Muscle layer of colon (tissue), 2 donors: ENCODE data around the gene APOE.
"Not testable (repeated sequence)": the region's sequence is repeated elsewhere in the genome, so short reads cannot be mapped to it uniquely, and the experiment has no call there.

Experiments
- H3K27ac ChIP-seq: one replicate; pipeline ENCODE4 v1.7.0; 2013; ENCODE audit warnings: low read depth, mild to moderate bottlenecking, low read length, moderate library complexity
- H3K27me3 ChIP-seq, 2 donors: one replicate each; pipeline ENCODE4 v1.7.0; 2013; ENCODE audit warnings: low read length in 2 of 2, mild to moderate bottlenecking in 2 of 2; ENCODE audit not compliant: insufficient read depth in 2 of 2, control insufficient read depth in 1 of 2
- H3K36me3 ChIP-seq: one replicate; pipeline ENCODE4 v1.7.0; 2013; ENCODE audit warnings: mild to moderate bottlenecking, low read length; ENCODE audit not compliant: insufficient read depth
- H3K4me1 ChIP-seq: one replicate; pipeline ENCODE4 v1.7.0; 2013; ENCODE audit warnings: mild to moderate bottlenecking, low read length; ENCODE audit not compliant: insufficient read depth
- H3K4me3 ChIP-seq, 2 donors: one replicate each; pipeline ENCODE4 v1.7.0; 2013; ENCODE audit warnings: low read length in 2 of 2, low read depth in 1 of 2, mild to moderate bottlenecking in 1 of 2, moderate library complexity in 1 of 2
- H3K9ac ChIP-seq: one replicate; pipeline ENCODE4 v1.7.0; 2013; ENCODE audit warnings: low read length
- H3K9me3 ChIP-seq: one replicate; pipeline ENCODE4 v1.7.0; 2013; ENCODE audit warnings: mild to moderate bottlenecking, low read length
- donor health status: abdominal sarcoma.
- donor health status: Adenocarcinoma of cecum.

The APOE gene

DNA sequence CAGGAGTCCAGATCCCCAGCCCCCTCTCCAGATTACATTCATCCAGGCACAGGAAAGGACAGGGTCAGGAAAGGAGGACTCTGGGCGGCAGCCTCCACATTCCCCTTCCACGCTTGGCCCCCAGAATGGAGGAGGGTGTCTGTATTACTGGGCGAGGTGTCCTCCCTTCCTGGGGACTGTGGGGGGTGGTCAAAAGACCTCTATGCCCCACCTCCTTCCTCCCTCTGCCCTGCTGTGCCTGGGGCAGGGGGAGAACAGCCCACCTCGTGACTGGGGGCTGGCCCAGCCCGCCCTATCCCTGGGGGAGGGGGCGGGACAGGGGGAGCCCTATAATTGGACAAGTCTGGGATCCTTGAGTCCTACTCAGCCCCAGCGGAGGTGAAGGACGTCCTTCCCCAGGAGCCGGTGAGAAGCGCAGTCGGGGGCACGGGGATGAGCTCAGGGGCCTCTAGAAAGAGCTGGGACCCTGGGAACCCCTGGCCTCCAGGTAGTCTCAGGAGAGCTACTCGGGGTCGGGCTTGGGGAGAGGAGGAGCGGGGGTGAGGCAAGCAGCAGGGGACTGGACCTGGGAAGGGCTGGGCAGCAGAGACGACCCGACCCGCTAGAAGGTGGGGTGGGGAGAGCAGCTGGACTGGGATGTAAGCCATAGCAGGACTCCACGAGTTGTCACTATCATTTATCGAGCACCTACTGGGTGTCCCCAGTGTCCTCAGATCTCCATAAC, at the start of gene APOE:
TSS of gene APOE (plus strand) at position 360 of the 724 bp plus-strand sequence. CDS start 829 bp downstream, outside the sequence.
- Histone ChIP-seq H3K36me3 (peaks cover 18% of the 10 kb centered on the region), H3K27ac (no peak within 1 kb of the TSS), H3K4me3 (no peak within 1 kb of the TSS), H3K9ac (no peak within 1 kb of the TSS), H3K9me3 (no peaks in the 10 kb centered on the region), H3K27me3 (peaks cover 5 to 29% of the 10 kb centered on the region in 2 donors), H3K4me1 (peaks cover 7% of the 10 kb centered on the region)

DNA sequence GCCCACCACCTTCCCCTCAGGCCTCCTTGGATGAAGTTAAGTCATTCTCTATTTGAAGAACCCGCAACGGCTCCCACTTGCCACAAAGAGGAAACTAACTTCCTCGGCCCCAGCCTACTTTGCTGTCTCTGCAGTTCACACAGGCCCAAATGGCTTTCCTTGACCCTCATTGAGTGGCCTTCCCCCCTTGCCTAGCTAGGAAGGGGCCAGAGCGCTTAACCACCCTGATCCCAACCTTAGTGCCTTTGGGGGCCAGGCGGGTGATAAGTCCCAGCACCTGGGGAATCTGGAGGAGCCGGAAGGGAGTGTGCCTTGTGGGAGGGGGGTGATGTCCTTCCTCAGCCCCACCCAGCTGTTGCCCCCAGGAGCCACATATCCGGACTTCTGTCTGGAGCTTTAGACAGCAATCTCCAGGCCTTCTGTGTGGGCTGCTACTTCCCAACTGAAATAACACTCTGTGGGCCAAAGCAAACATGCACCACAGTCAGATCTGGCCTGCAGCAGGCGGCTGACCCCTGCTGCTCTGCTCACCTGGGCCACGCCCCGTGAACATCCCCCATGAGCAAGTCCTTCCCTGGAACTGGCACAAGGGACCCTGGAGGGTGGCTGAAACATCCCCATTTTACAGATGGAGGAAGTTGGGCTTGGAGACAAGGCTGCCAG, 49.0 kb upstream of the APOE start:
- peaks cover 5% of the 10 kb centered on the region for H3K36me3 ChIP-seq
- no peaks in the 10 kb centered on the region for H3K4me1 ChIP-seq
- H3K4me3 ChIP-seq, result no peak overlapping the region
- H3K9me3 ChIP-seq, result no peaks in the 10 kb centered on the region
- no peak overlapping the region for H3K27ac ChIP-seq
- no peaks in the 10 kb centered on the region for H3K27me3 ChIP-seq
- H3K9ac ChIP-seq, result no peak overlapping the region

DNA sequence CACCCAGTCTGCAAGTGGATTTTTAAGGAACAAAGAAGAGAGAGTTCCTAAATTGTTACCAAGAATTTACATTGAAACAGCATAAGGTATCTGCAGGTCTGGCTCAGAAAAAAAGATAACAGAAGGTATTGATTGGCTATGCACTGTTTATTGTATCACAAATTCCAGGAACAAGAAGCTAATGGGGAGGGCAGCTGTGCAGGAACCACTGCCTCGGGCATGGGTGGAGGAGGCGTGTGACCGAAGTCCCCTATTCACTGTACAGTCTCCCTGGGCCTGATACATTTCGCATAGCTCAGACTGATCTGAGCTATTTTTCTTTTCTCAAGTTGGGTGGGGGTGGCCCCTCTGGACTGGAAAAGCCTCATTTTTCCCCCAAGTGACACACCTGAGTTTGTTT, 47.8 kb upstream of the APOE start:
- no peaks in the 10 kb centered on the region for H3K4me1 ChIP-seq
- H3K27me3 ChIP-seq, result no peaks in the 10 kb centered on the region
- H3K27ac ChIP-seq, result no peak overlapping the region
- no peaks in the 10 kb centered on the region for H3K9me3 ChIP-seq
- peaks cover 5% of the 10 kb centered on the region for H3K36me3 ChIP-seq
- no peak overlapping the region for H3K4me3 ChIP-seq
- H3K9ac ChIP-seq, result no peak overlapping the region

DNA sequence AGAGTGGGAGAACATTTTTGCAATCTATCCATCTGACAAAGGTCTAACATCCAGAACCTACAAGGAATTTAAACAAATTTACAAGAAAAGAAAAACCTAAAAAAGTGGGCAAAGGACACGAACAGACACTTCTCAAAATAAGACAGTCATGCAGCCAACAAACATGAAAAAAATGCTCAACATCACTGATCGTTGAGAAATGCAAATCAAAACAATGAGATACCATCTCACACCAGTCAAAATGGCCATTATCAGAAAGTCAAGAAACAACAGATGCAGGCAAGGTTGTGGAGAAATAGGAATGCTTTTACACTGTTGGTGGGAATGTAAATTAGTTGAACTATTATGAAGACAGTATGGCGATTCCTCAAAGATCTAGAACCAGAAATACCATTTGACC, 44.0 kb upstream of the APOE start:
- peaks cover 18% of the 10 kb centered on the region for H3K36me3 ChIP-seq
- H3K4me1 ChIP-seq, H3K27me3 ChIP-seq, H3K4me3 ChIP-seq, H3K9me3 ChIP-seq, H3K9ac ChIP-seq, H3K27ac ChIP-seq: not testable (repeated sequence)

DNA sequence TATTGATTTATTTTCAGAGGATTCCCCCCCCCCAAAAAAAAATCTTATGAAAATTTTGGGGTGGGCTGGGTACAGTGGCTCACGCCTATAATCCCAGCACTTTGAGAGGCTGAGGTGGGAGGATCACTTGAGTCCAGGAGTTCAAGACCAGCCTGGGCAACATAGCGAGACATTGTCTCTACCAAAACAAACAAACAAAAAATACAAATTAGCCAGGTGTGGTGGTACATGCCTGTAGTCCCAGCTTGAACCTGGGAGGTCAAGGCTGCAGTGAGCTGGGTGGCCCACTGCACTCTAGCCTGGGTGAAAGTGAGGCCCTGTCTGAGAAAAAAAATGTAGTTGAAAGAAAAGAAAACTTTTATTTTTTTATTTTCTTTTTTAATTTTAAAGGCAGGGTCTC, 41.6 kb upstream of the APOE start:
- Histone ChIP-seq H3K36me3 (peaks cover 18% of the 10 kb centered on the region), H3K4me1 (no peaks in the 10 kb centered on the region), H3K27ac (no peak overlapping the region), H3K9ac (no peak overlapping the region), H3K9me3 (no peaks in the 10 kb centered on the region), H3K27me3 (no peaks in the 10 kb centered on the region), H3K4me3 (no peak overlapping the region)

DNA sequence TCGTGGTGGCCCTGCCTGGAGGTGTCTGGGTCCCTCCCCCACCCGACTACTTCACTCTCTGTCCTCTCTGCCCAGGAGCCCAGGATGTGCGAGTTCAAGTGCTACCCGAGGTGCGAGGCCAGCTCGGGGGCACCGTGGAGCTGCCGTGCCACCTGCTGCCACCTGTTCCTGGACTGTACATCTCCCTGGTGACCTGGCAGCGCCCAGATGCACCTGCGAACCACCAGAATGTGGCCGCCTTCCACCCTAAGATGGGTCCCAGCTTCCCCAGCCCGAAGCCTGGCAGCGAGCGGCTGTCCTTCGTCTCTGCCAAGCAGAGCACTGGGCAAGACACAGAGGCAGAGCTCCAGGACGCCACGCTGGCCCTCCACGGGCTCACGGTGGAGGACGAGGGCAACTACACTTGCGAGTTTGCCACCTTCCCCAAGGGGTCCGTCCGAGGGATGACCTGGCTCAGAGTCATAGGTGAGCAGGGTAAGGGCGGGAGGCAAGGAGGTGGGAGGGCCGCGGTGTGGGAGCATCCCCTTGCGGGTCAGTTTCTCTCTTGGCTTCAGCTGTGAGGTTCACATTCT, 40.3 kb upstream of the APOE start:
- H3K9me3 ChIP-seq, result no peaks in the 10 kb centered on the region
- H3K36me3 ChIP-seq, result peaks cover 13% of the 10 kb centered on the region
- no peaks in the 10 kb centered on the region for H3K27me3 ChIP-seq
- no peak overlapping the region for H3K9ac ChIP-seq
- no peak overlapping the region for H3K27ac ChIP-seq
- H3K4me3 ChIP-seq, result no peak overlapping the region
- H3K4me1 ChIP-seq, result no peaks in the 10 kb centered on the region

DNA sequence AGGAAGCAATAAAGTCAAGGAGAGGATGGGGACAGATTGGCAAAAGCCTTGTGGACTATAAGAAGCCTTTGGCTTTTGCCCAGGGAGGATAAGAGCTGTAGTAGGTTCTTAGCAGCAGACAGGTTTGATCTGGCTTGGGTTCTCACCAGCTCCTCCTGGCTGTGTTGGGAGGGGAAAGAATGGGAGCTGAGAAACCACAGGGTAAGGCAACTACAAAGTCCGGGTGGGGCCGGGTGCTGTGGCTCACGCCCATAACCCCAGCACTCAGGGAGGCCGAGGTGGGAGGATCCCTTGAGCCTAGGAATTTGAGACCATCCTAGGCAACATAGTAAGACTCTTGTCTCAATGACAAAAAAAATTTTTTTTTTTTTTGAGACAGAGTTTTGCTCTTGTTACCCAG, 38.9 kb upstream of the APOE start:
- Histone ChIP-seq H3K36me3 (peaks cover 15% of the 10 kb centered on the region), H3K9me3 (no peaks in the 10 kb centered on the region), H3K27me3 (no peaks in the 10 kb centered on the region), H3K27ac (no peak overlapping the region), H3K4me3 (no peak overlapping the region), H3K4me1 (no peaks in the 10 kb centered on the region), H3K9ac (no peak overlapping the region)

DNA sequence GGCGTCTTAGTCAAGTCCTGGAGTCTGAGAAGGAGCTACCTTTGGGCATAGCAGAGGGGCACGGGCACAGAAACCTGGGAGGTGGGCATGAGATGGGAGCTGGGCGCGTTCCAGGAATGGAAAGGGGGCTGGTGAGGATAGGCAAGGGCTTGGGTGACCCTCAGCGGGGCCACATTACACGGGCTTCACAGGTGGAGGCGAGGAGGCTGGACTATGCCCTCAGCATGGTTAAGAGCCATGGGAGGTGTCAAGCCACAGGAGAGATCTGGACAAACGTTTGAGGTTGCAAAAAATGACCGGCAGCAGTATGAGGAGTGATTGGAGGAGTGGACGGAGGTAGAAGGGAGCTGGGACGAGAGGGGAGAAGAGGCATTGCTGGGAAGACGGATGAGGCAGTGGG, 38.0 kb upstream of the APOE start:
- H3K27ac ChIP-seq, result no peak overlapping the region
- no peak overlapping the region for H3K9ac ChIP-seq
- H3K4me3 ChIP-seq, result no peak overlapping the region
- no peaks in the 10 kb centered on the region for H3K4me1 ChIP-seq
- H3K9me3 ChIP-seq, result no peaks in the 10 kb centered on the region
- H3K36me3 ChIP-seq, result peaks cover 24% of the 10 kb centered on the region
- no peaks in the 10 kb centered on the region for H3K27me3 ChIP-seq

DNA sequence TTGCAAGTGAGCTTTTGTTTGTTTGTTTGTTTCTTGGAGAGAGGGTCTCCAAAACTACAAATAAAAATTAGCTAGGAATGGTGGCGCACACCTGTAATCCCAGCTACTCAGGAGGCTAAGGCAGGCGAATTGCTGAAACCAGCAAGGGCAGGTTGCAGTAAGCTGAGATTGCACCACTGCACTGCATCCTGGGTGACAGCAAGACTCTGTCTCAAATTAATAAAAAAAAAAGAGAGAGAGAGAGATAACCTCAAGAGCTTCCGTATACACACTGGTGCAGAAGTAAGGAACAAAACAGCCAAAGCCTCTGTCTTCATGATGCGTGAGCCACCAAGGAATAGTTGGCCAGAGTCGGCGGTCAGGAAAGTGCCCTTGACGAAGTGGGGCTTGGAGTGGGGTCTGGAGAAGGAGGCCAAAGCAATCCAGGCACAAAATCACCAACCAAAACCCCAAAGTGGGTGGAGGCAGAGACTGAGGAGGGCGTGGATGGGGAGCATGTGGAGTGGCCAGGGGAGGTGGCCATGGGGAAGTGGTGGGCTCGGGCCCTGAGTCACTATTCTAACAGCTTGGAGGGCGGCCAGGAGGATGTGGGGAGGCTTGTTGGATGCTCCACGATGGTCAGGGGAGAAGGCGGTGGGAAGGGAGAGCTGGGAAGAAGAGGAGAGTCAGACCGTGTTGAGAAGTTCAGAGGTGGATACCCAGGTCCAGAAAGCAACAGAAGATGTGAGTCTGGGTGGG, 35.7 kb upstream of the APOE start:
- Histone ChIP-seq H3K36me3 (peaks cover 45% of the 10 kb centered on the region), H3K4me1 (no peaks in the 10 kb centered on the region), H3K4me3 (no peak overlapping the region), H3K27me3 (no peaks in the 10 kb centered on the region), H3K9me3 (no peaks in the 10 kb centered on the region), H3K27ac (peak overlapping the region; percentile 13), H3K9ac (no peak overlapping the region)

DNA sequence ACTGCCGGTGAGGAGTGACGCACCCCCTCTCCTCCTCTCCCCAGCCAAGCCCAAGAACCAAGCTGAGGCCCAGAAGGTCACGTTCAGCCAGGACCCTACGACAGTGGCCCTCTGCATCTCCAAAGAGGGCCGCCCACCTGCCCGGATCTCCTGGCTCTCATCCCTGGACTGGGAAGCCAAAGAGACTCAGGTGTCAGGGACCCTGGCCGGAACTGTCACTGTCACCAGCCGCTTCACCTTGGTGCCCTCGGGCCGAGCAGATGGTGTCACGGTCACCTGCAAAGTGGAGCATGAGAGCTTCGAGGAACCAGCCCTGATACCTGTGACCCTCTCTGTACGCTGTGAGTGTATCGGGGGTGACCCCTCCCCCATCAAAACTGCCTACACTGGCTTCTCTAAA, 33.8 kb upstream of the APOE start:
- Histone ChIP-seq H3K9ac (no peak overlapping the region), H3K27ac (no peak overlapping the region), H3K4me1 (no peaks in the 10 kb centered on the region), H3K9me3 (no peaks in the 10 kb centered on the region), H3K36me3 (peaks cover 51% of the 10 kb centered on the region), H3K4me3 (no peak overlapping the region), H3K27me3 (no peaks in the 10 kb centered on the region)

DNA sequence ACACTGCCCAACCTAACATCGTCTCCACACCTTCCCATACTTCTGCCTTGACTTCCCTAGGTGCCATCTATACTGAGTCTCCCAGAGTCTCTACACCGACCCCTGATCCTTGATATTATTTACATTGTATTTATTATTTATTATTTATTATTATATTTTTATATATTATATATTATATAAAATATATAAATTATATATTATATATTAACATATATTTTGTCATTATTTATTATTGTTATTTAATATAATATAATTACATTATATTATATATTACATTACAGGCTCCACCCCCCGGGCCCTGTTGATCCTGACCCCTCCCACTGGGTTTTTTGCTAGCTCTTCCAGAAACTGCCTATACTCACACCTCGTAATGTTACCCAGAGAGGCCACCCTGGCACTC, 32.9 kb upstream of the APOE start:
- no peaks in the 10 kb centered on the region for H3K4me1 ChIP-seq
- H3K9me3 ChIP-seq, result no peaks in the 10 kb centered on the region
- no peak overlapping the region for H3K4me3 ChIP-seq
- H3K27me3 ChIP-seq, result no peaks in the 10 kb centered on the region
- no peak overlapping the region for H3K27ac ChIP-seq
- no peak overlapping the region for H3K9ac ChIP-seq
- H3K36me3 ChIP-seq, result peaks cover 54% of the 10 kb centered on the region
